PC-3 (cell line): Measurements from ENCODE around the gene BCLAF3. TPM values are rescaled to one million over a fixed set of nuclear protein-coding genes. Genes with fewer than 3 reads are reported as not detected.

ENCODE experiments used
- ATAC-seq: fragments of 200-7000 bp; cut with Tn5 transposase; 2 replicates; pipeline ENCODE4 v1.9.1; 2020; ENCODE audit warnings: mild to moderate bottlenecking, moderate library complexity
- BruUV-seq: library from RNA; stranded (reverse); fragments of 400-500 nt; replicated peaks from 2 replicates; lab custom pipeline; 2021; lab: Mats Ljungman, UMichigan
- CTCF ChIA-PET: fragments of 300-600 bp; sonication (Branson Sonifier 250); formaldehyde crosslinking; loops from one replicate; lab custom pipeline; 2022; ENCODE audit warnings: antibody characterized with exemption; lab: Charles Lee
- POLR2A ChIA-PET: fragments of 300-600 bp; sonication (Branson Sonifier 250); formaldehyde crosslinking; loops from one replicate; lab custom pipeline; 2022; ENCODE audit warnings: antibody characterized with exemption; ENCODE audit not compliant: unreplicated experiment; lab: Charles Lee
- DNase-seq: peaks from one replicate; pipeline ENCODE4 v3.0.0-alpha.2; 2015
- H2AFZ ChIP-seq: fragments of 300-600 bp; sonication (generic); 2 replicates; pipeline ENCODE4 v1.6.0; 2016; ENCODE audit warnings: antibody characterized with exemption, low read length
- H3F3A ChIP-seq: fragments of 300-600 bp; sonication (generic); one replicate; pipeline ENCODE4 v1.6.0; 2017; ENCODE audit warnings: antibody characterized with exemption, low read length, control low read depth, mild to moderate bottlenecking; ENCODE audit not compliant: unreplicated experiment
- H3K27ac ChIP-seq: fragments of 300-600 bp; sonication (generic); 2 replicates; pipeline ENCODE4 v1.5.1; 2016; ENCODE audit warnings: mild to moderate bottlenecking, low read length
- H3K27me3 ChIP-seq: fragments of 300-600 bp; sonication (generic); 2 replicates; pipeline ENCODE4 v1.6.1; 2016; ENCODE audit warnings: low read length, mixed read lengths
- H3K36me3 ChIP-seq: fragments of 300-600 bp; sonication (generic); 2 replicates; pipeline ENCODE4 v1.6.1; 2016; ENCODE audit warnings: low read depth, mixed run types, low read length, mixed read lengths
- H3K4me1 ChIP-seq: fragments of 300-600 bp; sonication (generic); 2 replicates; pipeline ENCODE4 v1.5.1; 2016; ENCODE audit warnings: low read length; ENCODE audit not compliant: insufficient read depth
- H3K4me2 ChIP-seq: fragments of 300-600 bp; sonication (generic); 2 replicates; pipeline ENCODE4 v1.6.0; 2016; ENCODE audit warnings: low read length
- H3K4me3 ChIP-seq: fragments of 300-600 bp; sonication (generic); 2 replicates; pipeline ENCODE4 v1.5.1; 2016; ENCODE audit warnings: mild to moderate bottlenecking, low read length, mixed read lengths
- H3K79me2 ChIP-seq: fragments of 300-600 bp; sonication (generic); 2 replicates; pipeline ENCODE4 v1.6.1; 2017; ENCODE audit warnings: low read length, mixed read lengths
- H3K9ac ChIP-seq: fragments of 300-600 bp; sonication (generic); 2 replicates; pipeline ENCODE4 v1.6.0; 2016; ENCODE audit warnings: mild to moderate bottlenecking, low read length
- H3K9me2 ChIP-seq: fragments of 300-600 bp; sonication (generic); replicated peaks from 2 replicates; pipeline ENCODE4 v1.6.1; 2016; ENCODE audit warnings: mixed run types, low read length, mixed read lengths
- H3K9me3 ChIP-seq: fragments of 300-600 bp; sonication (generic); 2 replicates; pipeline ENCODE4 v1.6.1; 2016; ENCODE audit warnings: low read length, mixed read lengths
- H4K20me1 ChIP-seq: fragments of 300-600 bp; sonication (generic); 2 replicates; pipeline ENCODE4 v1.6.1; 2016; ENCODE audit warnings: low read length, mixed read lengths
- CTCF ChIP-seq: fragments of 300-600 bp; sonication (generic); conservative IDR thresholded peaks from 2 replicates; pipeline ENCODE4 v1.5.1; 2017; ENCODE audit warnings: antibody characterized with exemption, low read depth, mild to moderate bottlenecking, low read length
- EZH2 ChIP-seq: fragments of 300-600 bp; sonication (generic); IDR thresholded peaks from one replicate; pipeline ENCODE4 v1.6.1; 2017; ENCODE audit warnings: antibody characterized with exemption, mild to moderate bottlenecking, low read length; ENCODE audit not compliant: unreplicated experiment
- EZH2phosphoT487 ChIP-seq: fragments of 300-600 bp; sonication (generic); IDR thresholded peaks from 2 replicates; pipeline ENCODE4 v1.6.1; 2018; ENCODE audit warnings: mild to moderate bottlenecking, antibody characterized with exemption, low read length, borderline replicate concordance
- intact Hi-C: fragments of 100-400 bp; cut with micrococcal nuclease; formaldehyde crosslinking; loops from 2 replicates; pipeline ENCODE4 v1.9.0; 2023
- total RNA-seq: library from RNA; depleted of rRNA; stranded (reverse); fragments of >200 nt; gene quantifications from 2 replicates; pipeline ENCODE4 v1.2.3, GENCODE V29; 2014

The BCLAF3 gene
- total RNA-seq, 1 experiment from 2014 or later: 6.9 TPM

- Histone ChIP-seq H3K9ac (no peak overlapping the region), H3K9me3 (no peaks in the 10 kb centered on the region), H4K20me1 (no peaks in the 10 kb centered on the region), H3K4me3 (no peak overlapping the region), H3K4me1 (no peaks in the 10 kb centered on the region), H3K79me2 (no peaks in the 10 kb centered on the region), H3F3A (no peaks in the 10 kb centered on the region), H3K27ac (no peak overlapping the region), H2AFZ (no peak overlapping the region), H3K9me2 (no peaks in the 10 kb centered on the region), H3K36me3 (no peaks in the 10 kb centered on the region; the same call in 1 of the 2 replicates), H3K27me3 (no peaks in the 10 kb centered on the region), H3K4me2 (no peak overlapping the region)
- ChIA-PET CTCF (no interaction called here), POLR2A (no interaction called here)
- ATAC-seq: no peak
- DNase-seq: no peak
- intact Hi-C loops: no loop called here
- TF ChIP-seq EZH2phosphoT487 (no peak), CTCF (no peak), EZH2 (no peak)
- no TSS peak for BruUV-seq
These were observed 34.6 kb downstream of the BCLAF3 start for GRCh38 chrX:19956306-19956705.

GRCh38 chrX:19955306-19955705 is 35.6 kb downstream of the BCLAF3 start:
- Histone ChIP-seq H3K4me2 (no peak overlapping the region), H4K20me1 (no peaks in the 10 kb centered on the region), H3K27me3 (no peaks in the 10 kb centered on the region), H3K9ac (no peak overlapping the region), H3K79me2 (no peaks in the 10 kb centered on the region), H3K27ac (no peak overlapping the region), H3K9me2 (no peaks in the 10 kb centered on the region), H2AFZ (no peak overlapping the region), H3F3A (no peaks in the 10 kb centered on the region), H3K4me1 (no peaks in the 10 kb centered on the region), H3K4me3 (no peak overlapping the region), H3K9me3 (no peaks in the 10 kb centered on the region), H3K36me3 (no peaks in the 10 kb centered on the region; the same call in 1 of the 2 replicates)
- TF ChIP-seq EZH2phosphoT487 (no peak), EZH2 (no peak), CTCF (no peak)
- DNase-seq: no peak
- ATAC-seq: no peak
- POLR2A ChIA-PET: no interaction called here
- BruUV-seq: no TSS peak
- CTCF ChIA-PET: no interaction called here
- intact Hi-C loops: no loop called here

GRCh38 chrX:19954335-19955096 is 36.3 kb downstream of the BCLAF3 start:
- TF ChIP-seq EZH2phosphoT487: no peak
- no peak for TF ChIP-seq CTCF
- TF ChIP-seq EZH2: no peak
- DNase-seq: no peak
- H3K27ac ChIP-seq: no peak overlapping the region
- BruUV-seq: no TSS peak
- no peak overlapping the region for H3K4me3 ChIP-seq
- no peaks in the 10 kb centered on the region for H3K4me1 ChIP-seq
- no peaks in the 10 kb centered on the region for H4K20me1 ChIP-seq
- no peaks in the 10 kb centered on the region for H3K79me2 ChIP-seq
- ChIA-PET CTCF (no interaction called here), POLR2A (no interaction called here)
- intact Hi-C loops: no loop called here
- no peak overlapping the region for H3K9ac ChIP-seq
- no peaks in the 10 kb centered on the region for H3K9me3 ChIP-seq
- no peaks in the 10 kb centered on the region; the same call in 1 of the 2 replicates for H3K36me3 ChIP-seq
- H3F3A ChIP-seq: no peaks in the 10 kb centered on the region
- H3K27me3 ChIP-seq: no peaks in the 10 kb centered on the region
- H2AFZ ChIP-seq: no peak overlapping the region
- H3K9me2 ChIP-seq: no peaks in the 10 kb centered on the region
- H3K4me2 ChIP-seq: no peak overlapping the region
- no peak for ATAC-seq
